ENCODE measurements around the gene SFMBT2.

SFMBT2 gene

GRCh38 chr10:7406712-7407333 lies 4.0 kb downstream of the SFMBT2 start:
- in situ Hi-C loops (cut with HindIII; ENCODE audit: low sequenced_read_pairs) = no loop called here
- peak overlapping the region; percentile 74 for H3K4me3 ChIP-seq (ENCODE audit: low read depth, low read length)
- no peak for TF ChIP-seq CTCF (IDR thresholded peaks at IDR 0.05; ENCODE audit: low read depth, low read length, missing control alignments)

GRCh38 chr10:7405637-7406036 lies 5.2 kb downstream of the SFMBT2 start:
- no peak for DNase-seq (ENCODE audit: low read depth)
- no peak for TF ChIP-seq CTCF (IDR thresholded peaks at IDR 0.05; ENCODE audit: low read depth, low read length, missing control alignments)
- in situ Hi-C loops (cut with HindIII; ENCODE audit: low sequenced_read_pairs) = no loop called here
- no peak overlapping the region for H3K4me3 ChIP-seq (ENCODE audit: low read depth, low read length)

More at GRCh38 chr10:7406712-7407333, 4.0 kb downstream of the SFMBT2 start:
- DNase-seq (ENCODE audit: low read depth) = no peak

GRCh38 chr10:7403620-7404019 lies 7.2 kb downstream of the SFMBT2 start:
- in situ Hi-C loops (cut with HindIII; ENCODE audit: low sequenced_read_pairs) = loop anchor here (5.0 kb wide), 1 partner anchor 146 kb away; no protein-coding TSS in a partner anchor
- no peak overlapping the region for H3K4me3 ChIP-seq (ENCODE audit: low read depth, low read length)
- TF ChIP-seq CTCF (IDR thresholded peaks at IDR 0.05; ENCODE audit: low read depth, low read length, missing control alignments) = no peak
- no peak for DNase-seq (ENCODE audit: low read depth)

- DNase-seq (ENCODE audit: low read depth) = no peak
- in situ Hi-C loops (cut with HindIII; ENCODE audit: low sequenced_read_pairs) = loop anchor here (5.0 kb wide), 1 partner anchor 144 kb away; no protein-coding TSS in a partner anchor
- no peak for TF ChIP-seq CTCF (IDR thresholded peaks at IDR 0.05; ENCODE audit: low read depth, low read length, missing control alignments)
Observed at GRCh38 chr10:7401782-7402181, 9.1 kb downstream of the SFMBT2 start.

GRCh38 chr10:7401156-7401555 lies 9.7 kb downstream of the SFMBT2 start:
- DNase-seq (ENCODE audit: low read depth) = no peak
- no peak for TF ChIP-seq CTCF (IDR thresholded peaks at IDR 0.05; ENCODE audit: low read depth, low read length, missing control alignments)
- in situ Hi-C loops (cut with HindIII; ENCODE audit: low sequenced_read_pairs) = loop anchor here (5.0 kb wide), 1 partner anchor 144 kb away; no protein-coding TSS in a partner anchor
- no peak overlapping the region for H3K4me3 ChIP-seq (ENCODE audit: low read depth, low read length)

More at GRCh38 chr10:7401782-7402181, 9.1 kb downstream of the SFMBT2 start:
- no peak overlapping the region for H3K4me3 ChIP-seq (ENCODE audit: low read depth, low read length)

GRCh38 chr10:7400068-7400715 lies 10.6 kb downstream of the SFMBT2 start:
- H3K4me3 ChIP-seq (ENCODE audit: low read depth, low read length) = no peak overlapping the region
- in situ Hi-C loops (cut with HindIII; ENCODE audit: low sequenced_read_pairs) = loop anchor here (5.0 kb wide), 1 partner anchor 143 kb away; no protein-coding TSS in a partner anchor
- TF ChIP-seq CTCF (IDR thresholded peaks at IDR 0.05; ENCODE audit: low read depth, low read length, missing control alignments) = no peak
- no peak for DNase-seq (ENCODE audit: low read depth)

Measured in astrocyte of the cerebellum (primary cell).